ENCODE results near the gene PTH1R. TPM values are rescaled to one million over a fixed set of nuclear protein-coding genes. Genes with fewer than 3 reads are reported as not detected.
A peak's percentile ranks its signal among the peaks of the same experiment; 100 is the strongest.

Gene PTH1R
- total RNA-seq, 6 donors from 2014 or later, result 2.6 to 48.2 (median 16.2) TPM

- DNase-seq, result no peak
- 83 to 88% methylated on average over 6 of the region's 6 CpGs for WGBS, 2 donors
- Histone ChIP-seq H3K9me3 (no peaks in the 10 kb centered on the region), H3K36me3 (peaks cover 7 to 40% (median 28%) of the 10 kb centered on the region in 4 donors), H3K4me3 (no peak overlapping the region), H3K4me1 (peaks cover 76 to 81% (median 80%) of the 10 kb centered on the region in 4 donors), H3K27me3 (no peaks in the 10 kb centered on the region), H3K27ac (peak overlapping the region; percentile 70 to 85 (median 76))
- ATAC-seq (ENCODE audit: low FRiP score in 2 of 2), result no peak
- TF ChIP-seq CTCF (IDR thresholded peaks at IDR 0.05), result no peak
- no peak for TF ChIP-seq POLR2AphosphoS5 (IDR thresholded peaks at IDR 0.05)
- TF ChIP-seq POLR2A (IDR thresholded peaks at IDR 0.05), result no peak
- TF ChIP-seq EP300 (IDR thresholded peaks at IDR 0.05), result no peak
Observed at GRCh38 chr3:46927718-46928073, 50.2 kb downstream of the PTH1R start.

- WGBS, 2 donors, result 65 to 72% methylated on average over 1 of the region's 1 CpG
- Histone ChIP-seq H3K4me1 (peaks cover 82 to 87% (median 86%) of the 10 kb centered on the region in 4 donors), H3K27me3 (no peaks in the 10 kb centered on the region), H3K36me3 (peaks cover 7 to 34% (median 23%) of the 10 kb centered on the region in 4 donors), H3K27ac (peak overlapping the region; percentile 70 to 90 (median 82)), H3K4me3 (no peak overlapping the region), H3K9me3 (no peaks in the 10 kb centered on the region)
- TF ChIP-seq CTCF (IDR thresholded peaks at IDR 0.05) (no peak), POLR2AphosphoS5 (IDR thresholded peaks at IDR 0.05) (no peak), POLR2A (IDR thresholded peaks at IDR 0.05) (no peak), EP300 (IDR thresholded peaks at IDR 0.05) (no peak)
- ATAC-seq (ENCODE audit: low FRiP score in 2 of 2), result no peak
- DNase-seq, result no peak
Observed at GRCh38 chr3:46928282-46928681, 50.8 kb downstream of the PTH1R start.

GRCh38 chr3:46929324-46929723 lies 51.8 kb downstream of the PTH1R start:
- no peaks in the 10 kb centered on the region for H3K27me3 ChIP-seq
- DNase-seq, result peak in 1 of 2 donors; percentile 85
- peaks cover 7 to 23% (median 15%) of the 10 kb centered on the region in 4 donors for H3K36me3 ChIP-seq
- peaks cover 92 to 95% (median 93%) of the 10 kb centered on the region in 4 donors for H3K4me1 ChIP-seq
- TF ChIP-seq POLR2AphosphoS5 (IDR thresholded peaks at IDR 0.05), result no peak
- no peak for TF ChIP-seq EP300 (IDR thresholded peaks at IDR 0.05)
- no peak overlapping the region for H3K4me3 ChIP-seq
- WGBS, 2 donors, result 57 to 72% methylated on average over 2 of the region's 2 CpGs
- ATAC-seq (ENCODE audit: low FRiP score in 2 of 2), result no peak
- peak overlapping the region; percentile 83 to 90 (median 84) for H3K27ac ChIP-seq
- no peaks in the 10 kb centered on the region for H3K9me3 ChIP-seq

- TF ChIP-seq CTCF (IDR thresholded peaks at IDR 0.05) (no peak), POLR2A (IDR thresholded peaks at IDR 0.05) (no peak), EP300 (IDR thresholded peaks at IDR 0.05) (no peak), POLR2AphosphoS5 (IDR thresholded peaks at IDR 0.05) (no peak)
- peaks cover 0 to 13% (median 5%) of the 10 kb centered on the region in 4 donors for H3K36me3 ChIP-seq
- H3K4me1 ChIP-seq, result peaks cover 96 to 100% (median 98%) of the 10 kb centered on the region in 4 donors
- H3K27me3 ChIP-seq, result no peaks in the 10 kb centered on the region
- DNase-seq, result no peak
- H3K27ac ChIP-seq, result peak overlapping the region; percentile 83 to 90 (median 84)
- 53 to 58% methylated on average over 8 to 9 of the region's 9 CpGs for WGBS, 2 donors
- no peaks in the 10 kb centered on the region for H3K9me3 ChIP-seq
- H3K4me3 ChIP-seq, result no peak overlapping the region
- ATAC-seq (ENCODE audit: low FRiP score in 2 of 2), result peak; percentile 46 to 61
Observed at GRCh38 chr3:46930166-46930944, 52.8 kb downstream of the PTH1R start.

- TF ChIP-seq CTCF (IDR thresholded peaks at IDR 0.05) (no peak), POLR2AphosphoS5 (IDR thresholded peaks at IDR 0.05) (peak in 1 of 2 donors; percentile 17), EP300 (IDR thresholded peaks at IDR 0.05) (peak in 1 of 4 donors; percentile 3), POLR2A (IDR thresholded peaks at IDR 0.05) (peak in 1 of 4 donors; percentile 12)
- peaks cover 0 to 7% (median 1%) of the 10 kb centered on the region in 4 donors for H3K36me3 ChIP-seq
- H3K9me3 ChIP-seq, result no peaks in the 10 kb centered on the region
- DNase-seq (peak in 1 of 2 donors; percentile 79), ATAC-seq (ENCODE audit: low FRiP score in 2 of 2) (peak in 1 of 2 donors; percentile 58)
- peak overlapping the region; percentile 83 to 90 (median 84) for H3K27ac ChIP-seq
- H3K27me3 ChIP-seq, result no peaks in the 10 kb centered on the region
- 29 to 31% methylated on average over 3 of the region's 3 CpGs for WGBS, 2 donors
- no peak overlapping the region for H3K4me3 ChIP-seq
- peaks cover 96 to 100% (median 98%) of the 10 kb centered on the region in 4 donors for H3K4me1 ChIP-seq
Observed at GRCh38 chr3:46930945-46931403, 53.5 kb downstream of the PTH1R start.

Data from upper lobe of left lung (tissue), 6 donors.